ENCODE results near the gene ACAP1. TPM values are rescaled to one million over a fixed set of nuclear protein-coding genes. Genes with fewer than 3 reads are reported as not detected.
A peak's percentile ranks its signal among the peaks of the same experiment; 100 is the strongest.
"Not testable (repeated sequence)": the region's sequence is repeated elsewhere in the genome, so short reads cannot be mapped to it uniquely, and the experiment has no call there.

ACAP1 gene
- polyA plus RNA-seq, 1 experiment, result 0.35 TPM

DNA sequence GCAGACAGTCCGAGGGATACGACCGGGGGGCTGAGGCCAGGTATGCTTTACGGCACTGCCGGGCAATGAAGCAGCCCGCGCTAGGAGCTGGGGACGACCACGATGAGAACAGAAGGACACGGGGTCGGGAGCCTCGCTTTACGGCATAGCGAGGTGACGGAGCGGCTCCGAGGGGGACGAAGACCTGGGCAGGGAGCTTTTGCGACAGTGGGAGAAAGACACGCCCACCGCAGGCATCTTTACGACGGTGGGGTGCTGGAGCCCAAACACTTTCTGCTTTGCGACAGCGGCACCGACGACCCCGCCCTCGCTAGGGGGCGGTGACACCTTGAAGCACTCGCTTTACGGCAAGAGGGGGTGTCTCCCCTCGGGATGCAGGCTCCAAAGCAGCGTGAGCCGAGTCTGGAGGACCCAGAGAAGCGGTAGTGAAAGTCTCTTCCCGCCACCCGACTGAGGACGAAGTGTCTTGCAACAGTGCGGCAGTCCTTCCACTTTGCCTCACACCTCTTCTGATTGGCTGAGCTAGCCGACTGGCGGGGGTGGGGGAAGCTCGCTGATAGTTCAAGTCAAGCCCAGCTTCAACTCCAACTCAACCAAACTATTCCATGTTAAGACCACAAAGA lies 6.8 kb upstream of the ACAP1 start:
- ChIA-PET POLR2A (interaction anchor here (0.5 to 1.5 kb wide), 11 partner anchors 13 to 254 kb away, joined by 3 to 17 read pairs (median 5); partner anchors contain the start of genes GABARAP, GPS2, MPDU1 and POLR2A), CTCF (interaction anchor here (0.6 to 2.6 kb wide), 10 partner anchors 13 to 284 kb away, joined by 3 to 13 read pairs (median 3); partner anchors contain the start of genes PLSCR3, SENP3, SLC2A4 and TMEM256)
- peak overlapping the region; percentile 97 for H3K4me3 ChIP-seq (ENCODE audit: low read depth, low read length)
- TF ChIP-seq CTCF (IDR thresholded peaks at IDR 0.05; ENCODE audit: low read depth, low read length), result no peak
- H3K27ac ChIP-seq (ENCODE audit: low read depth, low read length), result peak overlapping the region; percentile 91
- DNase-seq (ENCODE audit: low read depth, low spot score), result peak; percentile 99
- H3K9me3 ChIP-seq (ENCODE audit: control insufficient read depth, insufficient read depth, low read length), result no peaks in the 10 kb centered on the region
- H3K27me3 ChIP-seq (ENCODE audit: control insufficient read depth, insufficient read depth, low read length), result peaks cover 4% of the 10 kb centered on the region

GRCh38 chr17:7329997-7330637 lies 6.2 kb upstream of the ACAP1 start:
- POLR2A ChIA-PET, result interaction anchor here (0.6 to 1.5 kb wide), 10 partner anchors 12 to 253 kb away, joined by 3 to 17 read pairs (median 4); partner anchors contain the start of genes GABARAP, GPS2, MPDU1 and POLR2A
- TF ChIP-seq CTCF (IDR thresholded peaks at IDR 0.05; ENCODE audit: low read depth, low read length), result no peak
- peaks cover 4% of the 10 kb centered on the region for H3K27me3 ChIP-seq (ENCODE audit: control insufficient read depth, insufficient read depth, low read length)
- CTCF ChIA-PET, result interaction anchor here (0.6 to 2.6 kb wide), 9 partner anchors 18 to 285 kb away, joined by 3 to 13 read pairs (median 3); partner anchors contain the start of genes PLSCR3, SENP3, SLC2A4 and TMEM256
- peak overlapping the region; percentile 97 for H3K4me3 ChIP-seq (ENCODE audit: low read depth, low read length)
- peak overlapping the region; percentile 91 for H3K27ac ChIP-seq (ENCODE audit: low read depth, low read length)
- DNase-seq (ENCODE audit: low read depth, low spot score), result no peak
- no peaks in the 10 kb centered on the region for H3K9me3 ChIP-seq (ENCODE audit: control insufficient read depth, insufficient read depth, low read length)

DNA sequence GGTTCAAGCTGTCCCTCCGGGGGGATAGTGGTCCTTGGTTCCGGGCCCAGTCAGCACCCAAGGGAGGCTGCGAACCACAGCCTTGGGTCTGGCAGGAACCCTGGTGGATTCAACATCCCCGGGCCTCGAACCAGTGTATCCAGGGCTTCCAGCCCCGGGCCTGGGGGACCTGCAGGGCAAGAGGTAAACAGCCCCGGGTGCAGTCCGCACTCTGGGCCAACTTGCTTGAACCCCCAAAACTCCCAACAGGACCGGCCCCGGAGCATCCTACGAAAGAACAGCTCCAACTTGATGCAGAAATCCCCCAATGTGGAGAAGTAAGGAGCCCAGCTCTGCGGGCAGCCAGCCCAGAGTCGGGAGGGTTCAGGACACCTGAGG lies 5.7 kb upstream of the ACAP1 start:
- Histone ChIP-seq H3K27me3 (ENCODE audit: control insufficient read depth, insufficient read depth, low read length) (peaks cover 4% of the 10 kb centered on the region), H3K9me3 (ENCODE audit: control insufficient read depth, insufficient read depth, low read length) (no peaks in the 10 kb centered on the region), H3K4me3 (ENCODE audit: low read depth, low read length) (peak overlapping the region; percentile 97), H3K27ac (ENCODE audit: low read depth, low read length) (peak overlapping the region; percentile 91)
- POLR2A ChIA-PET, result interaction anchor here (1.4 kb wide), 1 partner anchor 88 kb away, joined by 3 read pairs; the partner anchor contains the start of gene GABARAP
- DNase-seq (ENCODE audit: low read depth, low spot score), result no peak
- no peak for TF ChIP-seq CTCF (IDR thresholded peaks at IDR 0.05; ENCODE audit: low read depth, low read length)
- CTCF ChIA-PET, result interaction anchor here (2.6 kb wide), 1 partner anchor 230 kb away, joined by 13 read pairs; the partner anchor contains the start of gene SENP3

DNA sequence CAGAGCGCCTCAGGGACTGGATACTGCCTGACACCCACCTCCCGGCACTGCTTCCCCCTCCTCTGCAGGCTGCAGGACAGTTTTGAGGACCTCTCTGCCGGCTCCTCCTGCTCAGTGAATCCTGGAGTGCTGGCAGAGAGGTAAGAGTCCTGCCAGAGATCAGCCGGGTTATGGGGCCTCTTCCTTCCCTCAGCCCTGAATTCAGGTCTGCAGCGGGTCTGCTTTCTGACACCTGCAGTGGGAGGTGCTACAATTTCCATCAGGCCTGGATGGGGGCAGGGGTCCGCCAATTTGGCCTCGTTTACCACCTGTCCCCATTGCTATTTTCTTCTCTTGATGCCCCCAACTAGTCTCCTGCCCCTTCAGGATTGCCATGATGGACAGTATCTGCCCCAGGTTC lies 4.2 kb upstream of the ACAP1 start:
- no peak overlapping the region for H3K4me3 ChIP-seq (ENCODE audit: low read depth, low read length)
- TF ChIP-seq CTCF (IDR thresholded peaks at IDR 0.05; ENCODE audit: low read depth, low read length), result no peak
- peaks cover 9% of the 10 kb centered on the region for H3K27me3 ChIP-seq (ENCODE audit: control insufficient read depth, insufficient read depth, low read length)
- ChIA-PET CTCF (no interaction called here), POLR2A (no interaction called here)
- no peaks in the 10 kb centered on the region for H3K9me3 ChIP-seq (ENCODE audit: control insufficient read depth, insufficient read depth, low read length)
- H3K27ac ChIP-seq (ENCODE audit: low read depth, low read length), result no peak overlapping the region
- no peak for DNase-seq (ENCODE audit: low read depth, low spot score)

GRCh38 chr17:7332600-7333069 lies 3.7 kb upstream of the ACAP1 start:
- DNase-seq (ENCODE audit: low read depth, low spot score); POLR2A ChIA-PET; H3K9me3 ChIP-seq (ENCODE audit: control insufficient read depth, insufficient read depth, low read length); H3K27me3 ChIP-seq (ENCODE audit: control insufficient read depth, insufficient read depth, low read length); CTCF ChIA-PET; H3K27ac ChIP-seq (ENCODE audit: low read depth, low read length); H3K4me3 ChIP-seq (ENCODE audit: low read depth, low read length): not testable (repeated sequence)

Data from AG04450 (cell line).